Measurements from ENCODE around the gene MDC1.

MDC1 gene

GRCh38 chr6:30744054-30744805 lies 27.1 kb upstream of the MDC1 start, which contains the start of gene IER3:
IER3 (minus strand) TSS chr6:30744547; CDS start chr6:30744518, 29 bp downstream.
- DNase-seq (ENCODE audit: low read depth): peak; percentile 90
- TF ChIP-seq CTCF (conservative IDR thresholded peaks at IDR 0.05; ENCODE audit: control insufficient read depth, insufficient read depth, low read depth, low read length): peak; percentile 42
- H3K4me3 ChIP-seq (ENCODE audit: control insufficient read depth, low read depth, low read length): peak within 1 kb of the TSS; percentile 94

GRCh38 chr6:30743099-30744053 lies 26.3 kb upstream of the MDC1 start:
- DNase-seq (ENCODE audit: low read depth): peak; percentile 49
- peak overlapping the region; percentile 94 for H3K4me3 ChIP-seq (ENCODE audit: control insufficient read depth, low read depth, low read length)

GRCh38 chr6:30742316-30743098 lies 25.4 kb upstream of the MDC1 start, which contains the start of gene FLOT1:
FLOT1 (minus strand) TSS chr6:30742687; CDS start chr6:30742189, 498 bp downstream.
- peak; percentile 94 for DNase-seq (ENCODE audit: low read depth)
- peak within 1 kb of the TSS; percentile 94 for H3K4me3 ChIP-seq (ENCODE audit: control insufficient read depth, low read depth, low read length)
- TF ChIP-seq CTCF (conservative IDR thresholded peaks at IDR 0.05; ENCODE audit: control insufficient read depth, insufficient read depth, low read depth, low read length): no peak

More at GRCh38 chr6:30743099-30744053, 26.3 kb upstream of the MDC1 start:
- no peak for TF ChIP-seq CTCF (conservative IDR thresholded peaks at IDR 0.05; ENCODE audit: control insufficient read depth, insufficient read depth, low read depth, low read length)

GRCh38 chr6:30741789-30742315 lies 24.8 kb upstream of the MDC1 start:
- no peak for TF ChIP-seq CTCF (conservative IDR thresholded peaks at IDR 0.05; ENCODE audit: control insufficient read depth, insufficient read depth, low read depth, low read length)
- no peak for DNase-seq (ENCODE audit: low read depth)
- H3K4me3 ChIP-seq (ENCODE audit: control insufficient read depth, low read depth, low read length): peak overlapping the region; percentile 94

- H3K4me3 ChIP-seq (ENCODE audit: control insufficient read depth, low read depth, low read length): peak overlapping the region; percentile 94
- no peak for DNase-seq (ENCODE audit: low read depth)
- TF ChIP-seq CTCF (conservative IDR thresholded peaks at IDR 0.05; ENCODE audit: control insufficient read depth, insufficient read depth, low read depth, low read length): no peak
These were observed 24.1 kb upstream of the MDC1 start for GRCh38 chr6:30741063-30741779.

Measured in fibroblast of mammary gland (primary cell).